Activated CD4-positive, alpha-beta T cell treated with anti-CD3 and anti-CD28 coated beads, Interleukin-2, amount 10 ng/mL, durations not matched to agents 7 days and 5 days (primary cell): ENCODE measurements around the gene RASSF5. TPM values are rescaled to one million over a fixed set of nuclear protein-coding genes. Genes with fewer than 3 reads are reported as not detected.

Experiments
- CTCF ChIA-PET: fragments of 350-600 bp; sonication (Branson Sonifier 250); formaldehyde crosslinking; loops from one replicate; lab custom pipeline; 2021; ENCODE audit warnings: antibody characterized with exemption; lab: Charles Lee
- POLR2A ChIA-PET: fragments of 350-600 bp; sonication (Branson Sonifier 250); formaldehyde crosslinking; loops from one replicate; lab custom pipeline; 2021; ENCODE audit warnings: antibody characterized with exemption; lab: Charles Lee
- DNase-seq: peaks from one replicate; pipeline ENCODE4 v3.0.0-alpha.2; 2020
- H3K27ac Mint-ChIP-seq: one replicate; pipeline ENCODE4 v1.8.0; 2021; ENCODE audit warnings: mild to moderate bottlenecking, moderate library complexity, mixed read lengths
- H3K27me3 Mint-ChIP-seq: one replicate; pipeline ENCODE4 v1.8.0; 2021; ENCODE audit warnings: mixed read lengths
- H3K36me3 Mint-ChIP-seq: one replicate; pipeline ENCODE4 v1.8.0; 2021; ENCODE audit warnings: low read depth, mixed read lengths
- H3K4me1 Mint-ChIP-seq: one replicate; pipeline ENCODE4 v1.8.0; 2021; ENCODE audit warnings: mixed read lengths
- H3K4me3 Mint-ChIP-seq: one replicate; pipeline ENCODE4 v1.8.0; 2021; ENCODE audit warnings: mild to moderate bottlenecking, moderate library complexity, mixed read lengths
- H3K9me3 Mint-ChIP-seq: one replicate; pipeline ENCODE4 v1.8.0; 2021; ENCODE audit warnings: mixed read lengths
- total RNA-seq, 2 experiments: library from RNA; stranded (reverse); gene quantifications; one replicate each; pipeline ENCODE4 v1.2.3, GENCODE V29; 2021

Gene RASSF5
- total RNA-seq, 2 experiments from 2014 or later: 185 to 201 TPM

- no peak for DNase-seq
- Mint-ChIP-seq H3K27ac (no peak overlapping the region), H3K4me3 (no peak overlapping the region)
Observed at GRCh38 chr1:206545351-206545750, 38.0 kb downstream of the RASSF5 start.

GRCh38 chr1:206547104-206547503 lies 39.8 kb downstream of the RASSF5 start:
- Mint-ChIP-seq H3K27me3 (no peaks in the 10 kb centered on the region), H3K36me3 (no peaks in the 10 kb centered on the region), H3K4me3 (no peak overlapping the region), H3K4me1 (peaks cover 34% of the 10 kb centered on the region), H3K27ac (no peak overlapping the region), H3K9me3 (no peaks in the 10 kb centered on the region)
- ChIA-PET POLR2A (no interaction called here), CTCF (interaction anchor here (4.5 to 5.1 kb wide), 2 partner anchors 16 to 37 kb away, joined by 41 to 45 read pairs; no protein-coding TSS in a partner anchor)
- no peak for DNase-seq

More at GRCh38 chr1:206545351-206545750, 38.0 kb downstream of the RASSF5 start:
- Mint-ChIP-seq H3K9me3 (no peaks in the 10 kb centered on the region), H3K27me3 (no peaks in the 10 kb centered on the region), H3K36me3 (no peaks in the 10 kb centered on the region), H3K4me1 (peaks cover 23% of the 10 kb centered on the region)
- ChIA-PET POLR2A (interaction anchor here (0.6 to 0.7 kb wide), 2 partner anchors 38 to 1361 kb away, joined by 3 to 8 read pairs; no protein-coding TSS in a partner anchor), CTCF (interaction anchor here (0.6 to 5.1 kb wide), 25 partner anchors 9 to 563 kb away, joined by 3 to 45 read pairs (median 4); partner anchors contain the start of genes EIF2D and IKBKE)

GRCh38 chr1:206550446-206550845 lies 43.1 kb downstream of the RASSF5 start:
- Mint-ChIP-seq H3K36me3 (no peaks in the 10 kb centered on the region), H3K27me3 (no peaks in the 10 kb centered on the region), H3K27ac (no peak overlapping the region), H3K4me3 (no peak overlapping the region), H3K9me3 (no peaks in the 10 kb centered on the region), H3K4me1 (peaks cover 53% of the 10 kb centered on the region)
- CTCF ChIA-PET: interaction anchor here (0.6 to 23.2 kb wide), 8 partner anchors 11 to 168 kb away, joined by 3 to 412 read pairs (median 4); partner anchors contain the start of gene EIF2D
- POLR2A ChIA-PET: no interaction called here
- no peak for DNase-seq

GRCh38 chr1:206551296-206551985 lies 44.1 kb downstream of the RASSF5 start:
- Mint-ChIP-seq H3K4me3 (no peak overlapping the region), H3K36me3 (no peaks in the 10 kb centered on the region), H3K27ac (peak overlapping the region; percentile 88), H3K27me3 (no peaks in the 10 kb centered on the region), H3K9me3 (no peaks in the 10 kb centered on the region), H3K4me1 (peaks cover 58% of the 10 kb centered on the region)
- ChIA-PET POLR2A (interaction anchor here (0.6 to 1.2 kb wide), 3 partner anchors 15 to 28 kb away, joined by 3 to 5 read pairs (median 4); no protein-coding TSS in a partner anchor), CTCF (interaction anchor here (0.8 to 23.2 kb wide), 12 partner anchors 9 to 81 kb away, joined by 3 to 412 read pairs (median 4); partner anchors contain the start of genes EIF2D and IKBKE)
- DNase-seq: no peak

GRCh38 chr1:206551986-206552326 lies 44.6 kb downstream of the RASSF5 start:
- H3K27ac Mint-ChIP-seq: peak overlapping the region; percentile 88
- H3K4me1 Mint-ChIP-seq: peaks cover 60% of the 10 kb centered on the region
- POLR2A ChIA-PET: interaction anchor here (0.6 to 1.2 kb wide), 5 partner anchors 14 to 46 kb away, joined by 3 to 5 read pairs (median 3); no protein-coding TSS in a partner anchor
- H3K27me3 Mint-ChIP-seq: no peaks in the 10 kb centered on the region
- CTCF ChIA-PET: interaction anchor here (0.6 to 23.2 kb wide), 11 partner anchors 9 to 82 kb away, joined by 3 to 412 read pairs (median 4); partner anchors contain the start of genes EIF2D and IKBKE
- peaks cover under 1% of the 10 kb centered on the region for H3K36me3 Mint-ChIP-seq
- H3K4me3 Mint-ChIP-seq: peak overlapping the region; percentile 47
- peak; percentile 87 for DNase-seq
- H3K9me3 Mint-ChIP-seq: no peaks in the 10 kb centered on the region

GRCh38 chr1:206554211-206554610 lies 46.9 kb downstream of the RASSF5 start:
- DNase-seq: no peak
- POLR2A ChIA-PET: no interaction called here
- Mint-ChIP-seq H3K27me3 (no peaks in the 10 kb centered on the region), H3K9me3 (no peaks in the 10 kb centered on the region), H3K4me3 (no peak overlapping the region), H3K4me1 (peaks cover 58% of the 10 kb centered on the region), H3K27ac (peak overlapping the region; percentile 86), H3K36me3 (peaks cover 17% of the 10 kb centered on the region)
- CTCF ChIA-PET: interaction anchor here (1.0 to 23.2 kb wide), 12 partner anchors 9 to 364 kb away, joined by 3 to 412 read pairs (median 4); partner anchors contain the start of gene EIF2D

- H3K4me1 Mint-ChIP-seq: peaks cover 63% of the 10 kb centered on the region
- no peaks in the 10 kb centered on the region for H3K27me3 Mint-ChIP-seq
- H3K4me3 Mint-ChIP-seq: peak overlapping the region; percentile 87
- POLR2A ChIA-PET: interaction anchor here (0.6 to 0.8 kb wide), 2 partner anchors 23 to 85 kb away, joined by 3 read pairs; partner anchors contain the start of gene IKBKE
- no peaks in the 10 kb centered on the region for H3K9me3 Mint-ChIP-seq
- peak overlapping the region; percentile 86 for H3K27ac Mint-ChIP-seq
- no peak for DNase-seq
- H3K36me3 Mint-ChIP-seq: peaks cover 23% of the 10 kb centered on the region
- CTCF ChIA-PET: interaction anchor here (0.7 to 23.2 kb wide), 15 partner anchors 9 to 1852 kb away, joined by 3 to 412 read pairs (median 5); partner anchors contain the start of genes EIF2D and RASSF5
Observed at GRCh38 chr1:206554701-206555472, 47.6 kb downstream of the RASSF5 start.

- H3K36me3 Mint-ChIP-seq: peaks cover 30% of the 10 kb centered on the region
- no peaks in the 10 kb centered on the region for H3K9me3 Mint-ChIP-seq
- peaks cover 67% of the 10 kb centered on the region for H3K4me1 Mint-ChIP-seq
- CTCF ChIA-PET: interaction anchor here (1.1 to 23.2 kb wide), 11 partner anchors 9 to 60 kb away, joined by 3 to 412 read pairs (median 9); partner anchors contain the start of genes EIF2D and RASSF5
- peak overlapping the region; percentile 87 for H3K4me3 Mint-ChIP-seq
- POLR2A ChIA-PET: interaction anchor here (0.6 to 1.0 kb wide), 3 partner anchors 23 to 85 kb away, joined by 3 to 4 read pairs (median 3); partner anchors contain the start of gene IKBKE
- DNase-seq: no peak
- no peaks in the 10 kb centered on the region for H3K27me3 Mint-ChIP-seq
- H3K27ac Mint-ChIP-seq: peak overlapping the region; percentile 86
Observed at GRCh38 chr1:206555473-206555935, 48.2 kb downstream of the RASSF5 start.

- Mint-ChIP-seq H3K4me3 (peak overlapping the region; percentile 87), H3K27ac (peak overlapping the region; percentile 86), H3K4me1 (peaks cover 72% of the 10 kb centered on the region), H3K36me3 (peaks cover 36% of the 10 kb centered on the region), H3K27me3 (no peaks in the 10 kb centered on the region), H3K9me3 (no peaks in the 10 kb centered on the region)
- CTCF ChIA-PET: interaction anchor here (1.1 to 23.2 kb wide), 10 partner anchors 8 to 60 kb away, joined by 3 to 412 read pairs (median 10); partner anchors contain the start of genes EIF2D and RASSF5
- DNase-seq: no peak
- POLR2A ChIA-PET: interaction anchor here (1.0 kb wide), 1 partner anchor 27 kb away, joined by 4 read pairs; no protein-coding TSS in a partner anchor
Observed at GRCh38 chr1:206556047-206556749, 48.9 kb downstream of the RASSF5 start.

- ChIA-PET POLR2A (no interaction called here), CTCF (interaction anchor here (0.9 to 23.2 kb wide), 7 partner anchors 11 to 67 kb away, joined by 3 to 412 read pairs (median 14); partner anchors contain the start of gene EIF2D)
- Mint-ChIP-seq H3K4me3 (peak overlapping the region; percentile 87), H3K27ac (peak overlapping the region; percentile 92), H3K9me3 (no peaks in the 10 kb centered on the region), H3K4me1 (peaks cover 72% of the 10 kb centered on the region), H3K36me3 (peaks cover 44% of the 10 kb centered on the region), H3K27me3 (no peaks in the 10 kb centered on the region)
- peak; percentile 92 for DNase-seq
Observed at GRCh38 chr1:206556750-206557635, 49.7 kb downstream of the RASSF5 start.
